Activated CD8-positive, alpha-beta T cell treated with anti-CD3 and anti-CD28 coated beads for 36 hours (primary cell): ENCODE data around the gene SHMT2. TPM values are rescaled to one million over a fixed set of nuclear protein-coding genes. Genes with fewer than 3 reads are reported as not detected.
A peak's percentile ranks its signal among the peaks of the same experiment; 100 is the strongest.

Experiments used
- ATAC-seq: fragments of 200-7000 bp; cut with Tn5 transposase; one replicate; pipeline ENCODE4 v1.10.0; 2021; ENCODE audit warnings: mild to moderate bottlenecking, moderate library complexity
- CTCF ChIA-PET: fragments of 350-600 bp; sonication (Branson Sonifier 250); formaldehyde crosslinking; loops from one replicate; lab custom pipeline; 2021; ENCODE audit warnings: antibody characterized with exemption; lab: Charles Lee
- POLR2A ChIA-PET: fragments of 350-600 bp; sonication (Branson Sonifier 250); formaldehyde crosslinking; loops from one replicate; lab custom pipeline; 2021; ENCODE audit warnings: antibody characterized with exemption; lab: Charles Lee
- DNase-seq: peaks from one replicate; pipeline ENCODE4 v3.0.0-alpha.2; 2020
- H3K27ac Mint-ChIP-seq: one replicate; pipeline ENCODE4 v1.8.0; 2021; ENCODE audit warnings: mild to moderate bottlenecking, mixed read lengths
- H3K27me3 Mint-ChIP-seq: one replicate; pipeline ENCODE4 v1.8.0; 2021; ENCODE audit warnings: mixed read lengths
- H3K36me3 Mint-ChIP-seq: one replicate; pipeline ENCODE4 v1.8.0; 2021; ENCODE audit warnings: low read depth, mixed read lengths
- H3K4me1 Mint-ChIP-seq: one replicate; pipeline ENCODE4 v1.8.0; 2021; ENCODE audit warnings: low read depth, mixed read lengths
- H3K4me3 Mint-ChIP-seq: one replicate; pipeline ENCODE4 v1.8.0; 2021; ENCODE audit warnings: mild to moderate bottlenecking, moderate library complexity, mixed read lengths
- H3K9me3 Mint-ChIP-seq: one replicate; pipeline ENCODE4 v1.8.0; 2021; ENCODE audit warnings: mixed read lengths
- CTCF ChIP-seq: fragments of 200-600 bp; IDR thresholded peaks from one replicate; pipeline ENCODE4 v1.8.0; 2022; ENCODE audit warnings: antibody characterized with exemption, mild to moderate bottlenecking
- intact Hi-C: fragments of 100-400 bp; cut with micrococcal nuclease; formaldehyde crosslinking; loops from one replicate; pipeline ENCODE4 v1.10.0; 2022
- total RNA-seq, 2 experiments: library from RNA; stranded (reverse); gene quantifications; one replicate each; pipeline ENCODE4 v1.2.3, GENCODE V29; 2021

The SHMT2 gene
- total RNA-seq, 2 experiments from 2014 or later, result 480 to 529 TPM

GRCh38 chr12:57215065-57215464 lies 14.4 kb upstream of the SHMT2 start:
- DNase-seq (no peak), ATAC-seq (no peak)
- Mint-ChIP-seq H3K27ac (no peak overlapping the region), H3K4me1 (peaks cover 30% of the 10 kb centered on the region), H3K9me3 (no peaks in the 10 kb centered on the region), H3K36me3 (no peaks in the 10 kb centered on the region), H3K4me3 (no peak overlapping the region), H3K27me3 (peaks cover 54% of the 10 kb centered on the region)
- intact Hi-C loops, result loop anchor here (2.0 kb wide), 1 partner anchor 24 kb away; no protein-coding TSS in a partner anchor
- POLR2A ChIA-PET, result interaction anchor here (0.6 to 8.2 kb wide), 5 partner anchors 8 to 25 kb away, joined by 3 to 99 read pairs (median 10); partner anchors contain the start of gene SHMT2
- CTCF ChIA-PET, result interaction anchor here (1.0 to 8.8 kb wide), 15 partner anchors 13 to 240 kb away, joined by 3 to 397 read pairs (median 4); partner anchors contain the start of genes INHBE, SHMT2 and STAC3
- TF ChIP-seq CTCF, result no peak

GRCh38 chr12:57215668-57216013 lies 13.9 kb upstream of the SHMT2 start:
- ATAC-seq (peak; percentile 29), DNase-seq (peak; percentile 62)
- intact Hi-C loops, result loop anchor here (2.0 kb wide), 1 partner anchor 23 kb away; no protein-coding TSS in a partner anchor
- Mint-ChIP-seq H3K9me3 (no peaks in the 10 kb centered on the region), H3K36me3 (no peaks in the 10 kb centered on the region), H3K4me3 (peak overlapping the region; percentile 48), H3K27me3 (peaks cover 56% of the 10 kb centered on the region), H3K27ac (no peak overlapping the region), H3K4me1 (peaks cover 32% of the 10 kb centered on the region)
- POLR2A ChIA-PET, result interaction anchor here (2.9 to 8.2 kb wide), 2 partner anchors 17 to 24 kb away, joined by 10 to 99 read pairs; a partner anchor contains a TSS
- CTCF ChIA-PET, result interaction anchor here (1.0 to 8.8 kb wide), 4 partner anchors 13 to 240 kb away, joined by 3 to 397 read pairs (median 109); partner anchors contain the start of genes INHBE and SHMT2
- TF ChIP-seq CTCF, result no peak

GRCh38 chr12:57216014-57216911 lies 13.2 kb upstream of the SHMT2 start, which contains the start of gene NXPH4:
NXPH4 (plus strand) TSS chr12:57216794; CDS start chr12:57216970, 176 bp downstream.
- CTCF ChIA-PET, result interaction anchor here (1.0 to 8.8 kb wide), 3 partner anchors 12 to 239 kb away, joined by 3 to 397 read pairs (median 215); partner anchors contain the start of genes INHBE and SHMT2
- POLR2A ChIA-PET, result interaction anchor here (2.9 to 8.2 kb wide), 2 partner anchors 16 to 24 kb away, joined by 10 to 99 read pairs; a partner anchor contains a TSS
- peaks cover 39% of the 10 kb centered on the region for H3K4me1 Mint-ChIP-seq
- no peak for TF ChIP-seq CTCF
- H3K27ac Mint-ChIP-seq, result no peak within 1 kb of the TSS
- H3K9me3 Mint-ChIP-seq, result no peaks in the 10 kb centered on the region
- H3K4me3 Mint-ChIP-seq, result peak within 1 kb of the TSS; percentile 61
- H3K27me3 Mint-ChIP-seq, result peaks cover 62% of the 10 kb centered on the region
- peak; percentile 56 for DNase-seq
- intact Hi-C loops, result no loop called here
- no peaks in the 10 kb centered on the region for H3K36me3 Mint-ChIP-seq
- peak; percentile 27 for ATAC-seq

- peak overlapping the region; percentile 61 for H3K4me3 Mint-ChIP-seq
- intact Hi-C loops, result no loop called here
- ATAC-seq (no peak), DNase-seq (no peak)
- ChIA-PET POLR2A (interaction anchor here (0.7 to 8.2 kb wide), 4 partner anchors 12 to 101 kb away, joined by 3 to 99 read pairs (median 7); partner anchors contain the start of gene SHMT2), CTCF (interaction anchor here (7.3 to 8.8 kb wide), 2 partner anchors 11 to 24 kb away, joined by 215 to 397 read pairs; partner anchors contain the start of gene SHMT2)
- H3K36me3 Mint-ChIP-seq, result no peaks in the 10 kb centered on the region
- H3K4me1 Mint-ChIP-seq, result peaks cover 46% of the 10 kb centered on the region
- H3K27me3 Mint-ChIP-seq, result peaks cover 72% of the 10 kb centered on the region
- no peak for TF ChIP-seq CTCF
- H3K9me3 Mint-ChIP-seq, result no peaks in the 10 kb centered on the region
- no peak overlapping the region for H3K27ac Mint-ChIP-seq
Observed at GRCh38 chr12:57216921-57217879, 12.3 kb upstream of the SHMT2 start.
